ENCODE data around the gene HLA-DMA. TPM values are rescaled to one million over a fixed set of nuclear protein-coding genes. Genes with fewer than 3 reads are reported as not detected.

Gene HLA-DMA
- total RNA-seq, 2 experiments from 2014 or later = 14.4 to 16.5 TPM

GRCh38 chr6:32989368-32989767 lies 36.5 kb upstream of the HLA-DMA start:
- Mint-ChIP-seq H3K27me3 (peaks cover 5% of the 10 kb centered on the region), H3K9me3 (no peaks in the 10 kb centered on the region), H3K4me3 (no peak overlapping the region), H3K4me1 (ENCODE audit: low read depth) (peaks cover 6% of the 10 kb centered on the region), H3K27ac (no peak overlapping the region), H3K36me3 (ENCODE audit: low read depth) (no peaks in the 10 kb centered on the region)
- ATAC-seq (ENCODE audit: poor library complexity) (no peak), DNase-seq (no peak)
- POLR2A ChIA-PET = interaction anchor here (1.4 to 10.7 kb wide), 2 partner anchors 19 to 151 kb away, joined by 3 to 347 read pairs; partner anchors contain the start of genes BRD2 and TAP2
- H3K27me3 ChIP-seq (ENCODE audit: control insufficient read depth in 1 of 2, insufficient read depth in 2 of 2, low read length in 2 of 2) = no peaks in the 10 kb centered on the region
- intact Hi-C loops (cut with DNase I, micrococcal nuclease) = no loop called here
- CTCF ChIA-PET = interaction anchor here (1.0 to 6.9 kb wide), 5 partner anchors 37 to 151 kb away, joined by 3 to 123 read pairs (median 3); partner anchors contain the start of genes HLA-DMA and TAP2
- H3K4me1 ChIP-seq (ENCODE audit: insufficient read depth, low read length) = peaks cover 8% of the 10 kb centered on the region
- no peak for TF ChIP-seq CTCF (IDR thresholded peaks at IDR 0.05)
- H3K9me3 ChIP-seq (ENCODE audit: control insufficient read depth in 1 of 2, insufficient read depth in 1 of 2, low read length in 2 of 2) = no peaks in the 10 kb centered on the region
- H3K36me3 ChIP-seq (ENCODE audit: insufficient read depth, low read length) = no peaks in the 10 kb centered on the region
- no peak overlapping the region for H3K27ac ChIP-seq (ENCODE audit: low read depth in 1 of 2, low read length in 2 of 2)
- no peak overlapping the region for H3K4me3 ChIP-seq (ENCODE audit: low read length)

GRCh38 chr6:32984622-32985389 lies 31.9 kb upstream of the HLA-DMA start:
- Mint-ChIP-seq H3K27ac (peak overlapping the region; percentile 43), H3K27me3 (no peaks in the 10 kb centered on the region), H3K4me3 (no peak overlapping the region), H3K36me3 (ENCODE audit: low read depth) (peaks cover 33% of the 10 kb centered on the region), H3K9me3 (no peaks in the 10 kb centered on the region), H3K4me1 (ENCODE audit: low read depth) (peaks cover 28% of the 10 kb centered on the region)
- H3K4me1 ChIP-seq (ENCODE audit: insufficient read depth, low read length) = peaks cover 17% of the 10 kb centered on the region
- ATAC-seq (ENCODE audit: poor library complexity) (peak; percentile 98), DNase-seq (peak; percentile 83 to 97 (median 89))
- TF ChIP-seq CTCF (IDR thresholded peaks at IDR 0.05) = peak; percentile 83
- H3K27ac ChIP-seq (ENCODE audit: low read depth in 1 of 2, low read length in 2 of 2) = no peak overlapping the region
- H3K9me3 ChIP-seq (ENCODE audit: control insufficient read depth in 1 of 2, insufficient read depth in 1 of 2, low read length in 2 of 2) = no peaks in the 10 kb centered on the region
- peaks cover 24% of the 10 kb centered on the region for H3K36me3 ChIP-seq (ENCODE audit: insufficient read depth, low read length)
- ChIA-PET CTCF (interaction anchor here (0.6 to 6.9 kb wide), 36 partner anchors 8 to 716 kb away, joined by 3 to 123 read pairs (median 5); partner anchors contain the start of genes BRD2, HLA-DMA, HLA-DMB and PSMB8), POLR2A (interaction anchor here (0.7 to 10.7 kb wide), 16 partner anchors 8 to 1399 kb away, joined by 3 to 347 read pairs (median 10); partner anchors contain the start of genes BRD2, HLA-DMA, HLA-DMB and TAP1)
- intact Hi-C loops (cut with DNase I, micrococcal nuclease) = loop anchor here (1.0 to 2.0 kb wide), 7 partner anchors 18 to 100 kb away; partner anchors contain the start of gene HLA-DMA (in 1 of the 2)
- H3K27me3 ChIP-seq (ENCODE audit: control insufficient read depth in 1 of 2, insufficient read depth in 2 of 2, low read length in 2 of 2) = no peaks in the 10 kb centered on the region
- no peak overlapping the region for H3K4me3 ChIP-seq (ENCODE audit: low read length)

GRCh38 chr6:32983964-32984621 lies 31.2 kb upstream of the HLA-DMA start:
- intact Hi-C loops (cut with DNase I, micrococcal nuclease) = loop anchor here (1.0 to 2.0 kb wide), 5 partner anchors 17 to 99 kb away; no protein-coding TSS in a partner anchor
- no peak for TF ChIP-seq CTCF (IDR thresholded peaks at IDR 0.05)
- H3K27ac ChIP-seq (ENCODE audit: low read depth in 1 of 2, low read length in 2 of 2) = no peak overlapping the region
- no peak overlapping the region for H3K4me3 ChIP-seq (ENCODE audit: low read length)
- H3K27me3 ChIP-seq (ENCODE audit: control insufficient read depth in 1 of 2, insufficient read depth in 2 of 2, low read length in 2 of 2) = no peaks in the 10 kb centered on the region
- peak; percentile 6 for ATAC-seq (ENCODE audit: poor library complexity)
- H3K36me3 Mint-ChIP-seq (ENCODE audit: low read depth) = peaks cover 40% of the 10 kb centered on the region
- H3K9me3 ChIP-seq (ENCODE audit: control insufficient read depth in 1 of 2, insufficient read depth in 1 of 2, low read length in 2 of 2) = no peaks in the 10 kb centered on the region
- CTCF ChIA-PET = interaction anchor here (0.6 to 6.9 kb wide), 34 partner anchors 9 to 717 kb away, joined by 3 to 123 read pairs (median 5); partner anchors contain the start of genes BRD2, HLA-DMA, HLA-DMB and PSMB8
- H3K27ac Mint-ChIP-seq = peak overlapping the region; percentile 54
- peaks cover 28% of the 10 kb centered on the region for H3K4me1 Mint-ChIP-seq (ENCODE audit: low read depth)
- DNase-seq = no peak
- POLR2A ChIA-PET = interaction anchor here (0.7 to 10.7 kb wide), 16 partner anchors 8 to 1399 kb away, joined by 3 to 347 read pairs (median 10); partner anchors contain the start of genes BRD2, HLA-DMA, HLA-DMB and TAP1
- H3K9me3 Mint-ChIP-seq = no peaks in the 10 kb centered on the region
- H3K36me3 ChIP-seq (ENCODE audit: insufficient read depth, low read length) = peaks cover 31% of the 10 kb centered on the region
- H3K4me1 ChIP-seq (ENCODE audit: insufficient read depth, low read length) = peaks cover 21% of the 10 kb centered on the region
- no peaks in the 10 kb centered on the region for H3K27me3 Mint-ChIP-seq
- H3K4me3 Mint-ChIP-seq = no peak overlapping the region

Data from CD4-positive, alpha-beta T cell (primary cell).